ENCODE results near the gene SALL1.

The SALL1 gene

GRCh38 chr16:51165043-51165442, 14.0 kb upstream of the SALL1 start:
- H3K27me3 ChIP-seq (ENCODE audit: low read depth), result no peaks in the 10 kb centered on the region
- H3K9me3 ChIP-seq, result no peaks in the 10 kb centered on the region
- H3K4me1 ChIP-seq, result peaks cover 1% of the 10 kb centered on the region
- H3K4me3 ChIP-seq, result no peak overlapping the region
- H3K36me3 ChIP-seq (replicated peaks), result no peaks in the 10 kb centered on the region
- no peak for DNase-seq (ENCODE audit: low spot score in 2 of 2)
- in situ Hi-C loops (cut with MboI; ENCODE audit: low sequenced_read_pairs), result loop anchor here (25.0 kb wide), 1 partner anchor 597 kb away; no protein-coding TSS in a partner anchor

- no peaks in the 10 kb centered on the region for H3K36me3 ChIP-seq (replicated peaks)
- no peak overlapping the region for H3K4me3 ChIP-seq
- no peaks in the 10 kb centered on the region for H3K9me3 ChIP-seq
- H3K27me3 ChIP-seq (ENCODE audit: low read depth), result no peaks in the 10 kb centered on the region
- H3K4me1 ChIP-seq, result peaks cover 6% of the 10 kb centered on the region
- no peak for DNase-seq (ENCODE audit: low spot score in 2 of 2)
- in situ Hi-C loops (cut with MboI; ENCODE audit: low sequenced_read_pairs), result loop anchor here (25.0 kb wide), 1 partner anchor 598 kb away; no protein-coding TSS in a partner anchor
These were observed 13.5 kb upstream of the SALL1 start for GRCh38 chr16:51164574-51164973.

DNA sequence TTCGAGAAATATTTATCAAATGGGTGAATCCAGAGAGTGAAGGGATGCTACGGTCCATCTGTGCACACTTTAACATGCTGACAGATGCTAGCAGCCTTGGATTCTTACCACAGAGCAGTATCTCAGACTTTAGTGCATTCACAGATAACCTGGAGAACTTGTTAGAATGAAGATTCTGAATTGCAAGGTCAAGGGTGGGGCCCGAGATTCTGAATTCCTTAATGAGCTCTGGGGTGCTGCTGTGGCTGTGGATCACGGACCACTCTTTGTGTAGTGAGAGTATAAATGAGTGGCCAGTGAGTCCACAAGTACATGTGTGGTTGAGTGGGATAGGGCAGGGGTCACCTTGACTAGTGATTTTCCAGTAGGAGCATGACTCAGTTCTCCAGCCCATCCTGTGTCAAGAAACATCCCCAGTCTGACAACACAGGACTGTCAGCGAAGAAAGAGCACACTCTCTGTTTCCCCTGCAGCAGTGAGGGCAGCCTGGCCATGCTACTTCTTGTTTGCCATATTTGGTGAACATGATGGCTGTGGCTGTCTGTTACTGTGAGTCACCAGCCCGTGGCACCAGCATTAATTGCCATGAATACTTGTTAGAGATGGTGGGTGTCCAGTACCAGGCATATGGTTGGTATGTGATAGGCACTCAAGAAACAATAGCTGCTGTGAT, 13.0 kb upstream of the SALL1 start:
- peaks cover 7% of the 10 kb centered on the region for H3K4me1 ChIP-seq
- H3K9me3 ChIP-seq, result no peaks in the 10 kb centered on the region
- no peaks in the 10 kb centered on the region for H3K27me3 ChIP-seq (ENCODE audit: low read depth)
- no peak overlapping the region for H3K4me3 ChIP-seq
- H3K36me3 ChIP-seq (replicated peaks), result no peaks in the 10 kb centered on the region
- DNase-seq (ENCODE audit: low spot score in 2 of 2), result no peak
- in situ Hi-C loops (cut with MboI; ENCODE audit: low sequenced_read_pairs), result loop anchor here (25.0 kb wide), 1 partner anchor 598 kb away; no protein-coding TSS in a partner anchor

GRCh38 chr16:51163366-51163765, 12.3 kb upstream of the SALL1 start:
- H3K4me3 ChIP-seq, result no peak overlapping the region
- DNase-seq (ENCODE audit: low spot score in 2 of 2), result no peak
- H3K4me1 ChIP-seq, result peaks cover 7% of the 10 kb centered on the region
- no peaks in the 10 kb centered on the region for H3K9me3 ChIP-seq
- H3K27me3 ChIP-seq (ENCODE audit: low read depth), result no peaks in the 10 kb centered on the region
- in situ Hi-C loops (cut with MboI; ENCODE audit: low sequenced_read_pairs), result loop anchor here (25.0 kb wide), 1 partner anchor 599 kb away; no protein-coding TSS in a partner anchor
- H3K36me3 ChIP-seq (replicated peaks), result no peaks in the 10 kb centered on the region

DNA sequence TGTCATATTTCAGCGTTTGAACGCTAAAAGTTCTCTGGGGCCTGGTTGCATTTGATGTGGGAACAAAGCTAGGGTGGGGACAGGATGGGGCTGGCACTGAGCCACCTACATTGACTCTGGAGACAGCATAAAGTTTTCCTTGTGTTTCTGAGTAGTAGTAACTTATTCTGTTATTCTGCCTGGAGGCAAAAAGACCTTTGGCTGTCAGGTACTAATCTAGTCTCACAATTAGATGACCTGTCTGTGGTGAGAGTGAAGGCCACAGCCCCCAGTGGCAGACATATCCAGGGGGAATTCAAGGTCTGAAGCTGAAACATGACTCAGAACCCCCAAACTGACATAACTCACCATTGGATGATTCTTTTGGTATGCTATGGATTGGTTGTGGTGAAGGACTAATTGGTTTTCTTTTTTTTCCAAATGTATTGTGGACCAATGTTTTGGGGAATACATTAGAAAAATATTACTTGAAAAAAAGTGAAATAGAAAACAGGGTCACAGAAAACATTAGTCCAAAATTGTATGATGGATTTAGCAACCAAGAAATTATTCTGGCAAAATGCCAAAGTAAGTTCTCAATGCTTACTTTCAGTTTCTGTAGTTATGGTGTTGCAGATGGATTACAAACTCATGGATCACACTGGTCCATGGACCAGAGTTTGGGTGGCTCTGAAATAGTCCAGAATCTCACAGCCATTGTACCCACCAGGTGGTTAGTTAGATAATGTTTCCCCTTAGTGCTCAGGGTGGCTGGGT, 10.5 kb upstream of the SALL1 start:
- H3K4me3 ChIP-seq, result no peak overlapping the region
- no peak for DNase-seq (ENCODE audit: low spot score in 2 of 2)
- in situ Hi-C loops (cut with MboI; ENCODE audit: low sequenced_read_pairs), result loop anchor here (25.0 kb wide), 1 partner anchor 601 kb away; no protein-coding TSS in a partner anchor
- H3K36me3 ChIP-seq (replicated peaks), result no peaks in the 10 kb centered on the region
- no peaks in the 10 kb centered on the region for H3K27me3 ChIP-seq (ENCODE audit: low read depth)
- H3K4me1 ChIP-seq, result peaks cover 16% of the 10 kb centered on the region
- H3K9me3 ChIP-seq, result no peaks in the 10 kb centered on the region

- peak in 1 of 2 experiments; percentile 43 for DNase-seq (ENCODE audit: low spot score in 2 of 2)
- Histone ChIP-seq H3K4me3 (no peak overlapping the region), H3K36me3 (replicated peaks) (no peaks in the 10 kb centered on the region), H3K27me3 (ENCODE audit: low read depth) (no peaks in the 10 kb centered on the region), H3K4me1 (peaks cover 20% of the 10 kb centered on the region), H3K9me3 (no peaks in the 10 kb centered on the region)
- in situ Hi-C loops (cut with MboI; ENCODE audit: low sequenced_read_pairs), result loop anchor here (25.0 kb wide), 1 partner anchor 602 kb away; no protein-coding TSS in a partner anchor
These were observed 8.8 kb upstream of the SALL1 start for GRCh38 chr16:51159865-51160264.

GRCh38 chr16:51159296-51159695, 8.2 kb upstream of the SALL1 start:
- no peak for DNase-seq (ENCODE audit: low spot score in 2 of 2)
- no peaks in the 10 kb centered on the region for H3K9me3 ChIP-seq
- H3K36me3 ChIP-seq (replicated peaks), result no peaks in the 10 kb centered on the region
- no peaks in the 10 kb centered on the region for H3K27me3 ChIP-seq (ENCODE audit: low read depth)
- peaks cover 20% of the 10 kb centered on the region for H3K4me1 ChIP-seq
- no peak overlapping the region for H3K4me3 ChIP-seq
- in situ Hi-C loops (cut with MboI; ENCODE audit: low sequenced_read_pairs), result loop anchor here (25.0 kb wide), 1 partner anchor 603 kb away; no protein-coding TSS in a partner anchor

- peaks cover 26% of the 10 kb centered on the region for H3K4me1 ChIP-seq
- in situ Hi-C loops (cut with MboI; ENCODE audit: low sequenced_read_pairs), result loop anchor here (25.0 kb wide), 1 partner anchor 605 kb away; no protein-coding TSS in a partner anchor
- no peaks in the 10 kb centered on the region for H3K36me3 ChIP-seq (replicated peaks)
- no peaks in the 10 kb centered on the region for H3K9me3 ChIP-seq
- no peak for DNase-seq (ENCODE audit: low spot score in 2 of 2)
- H3K4me3 ChIP-seq, result no peak overlapping the region
- no peaks in the 10 kb centered on the region for H3K27me3 ChIP-seq (ENCODE audit: low read depth)
These were observed 6.6 kb upstream of the SALL1 start for GRCh38 chr16:51157698-51158097.

DNA sequence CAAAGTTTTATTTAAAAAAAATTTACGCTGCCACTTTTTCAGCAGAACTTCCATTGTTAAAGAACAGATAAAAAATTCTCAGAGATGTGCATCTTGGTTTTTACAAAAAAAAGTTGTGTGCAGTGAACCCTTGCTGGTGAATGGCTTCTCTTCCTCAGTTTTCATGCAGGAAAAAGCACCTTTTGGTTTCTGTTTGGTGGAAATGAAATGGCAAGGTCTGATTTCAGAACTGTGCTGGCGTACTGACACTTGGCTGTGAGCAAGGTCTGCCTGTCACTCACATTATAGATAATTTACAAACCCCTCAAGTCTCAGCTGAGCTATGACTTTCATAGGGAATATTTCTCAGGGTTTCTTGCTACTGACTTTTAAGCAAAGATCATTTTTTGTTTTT, 5.7 kb upstream of the SALL1 start:
- H3K36me3 ChIP-seq (replicated peaks), result no peaks in the 10 kb centered on the region
- peaks cover 26% of the 10 kb centered on the region for H3K4me1 ChIP-seq
- no peak for DNase-seq (ENCODE audit: low spot score in 2 of 2)
- H3K9me3 ChIP-seq, result no peaks in the 10 kb centered on the region
- no peaks in the 10 kb centered on the region for H3K27me3 ChIP-seq (ENCODE audit: low read depth)
- H3K4me3 ChIP-seq, result no peak overlapping the region
- in situ Hi-C loops (cut with MboI; ENCODE audit: low sequenced_read_pairs), result loop anchor here (25.0 kb wide), 1 partner anchor 605 kb away; no protein-coding TSS in a partner anchor

DNA sequence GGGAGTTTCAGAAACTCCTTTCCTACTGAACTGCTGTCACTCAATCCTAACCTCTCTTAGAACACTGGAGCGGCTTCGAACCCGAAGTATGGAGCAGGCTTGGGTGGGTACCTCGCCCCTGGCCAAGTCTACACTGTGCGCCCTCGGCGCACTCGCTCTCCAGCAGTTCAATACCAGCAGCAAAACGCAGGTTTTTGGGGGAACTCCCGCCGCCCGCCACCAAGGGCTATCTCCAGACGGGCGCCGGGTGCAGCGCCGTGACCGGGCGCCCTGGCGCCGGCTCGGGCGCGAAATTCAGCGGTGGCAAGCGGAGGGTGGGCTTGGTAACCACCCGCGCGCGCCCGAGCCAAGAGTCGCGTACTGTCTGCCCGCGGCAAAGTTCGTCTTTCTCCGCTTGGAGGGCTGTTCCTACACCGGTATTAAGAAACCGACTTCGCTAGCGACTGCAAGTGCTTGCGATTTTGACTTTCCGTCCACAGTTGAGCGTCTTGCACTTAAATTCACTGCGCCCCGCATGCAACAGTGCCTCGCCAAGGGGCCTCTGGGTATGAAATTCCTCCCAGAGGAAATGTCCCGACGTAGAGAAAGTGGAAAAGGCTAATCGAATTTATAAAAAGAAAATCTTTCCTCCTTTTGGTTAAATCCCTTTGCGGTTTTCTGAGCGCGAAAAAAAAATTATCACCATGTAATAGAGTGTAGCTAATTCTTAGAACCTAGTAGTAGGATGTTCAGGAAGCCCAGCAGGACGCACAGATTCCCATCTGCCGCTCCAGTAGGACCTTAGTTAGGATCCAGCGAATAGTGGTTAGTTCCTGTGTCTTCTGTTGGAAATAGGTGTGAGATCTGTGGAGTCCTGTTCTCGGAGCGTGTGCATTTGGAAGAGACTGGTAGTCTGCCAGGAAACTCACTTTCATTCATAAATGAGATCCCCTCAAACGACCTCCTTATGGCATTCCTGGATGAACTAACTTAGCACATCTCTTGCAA, 5.0 kb upstream of the SALL1 start:
- Histone ChIP-seq H3K36me3 (replicated peaks) (no peaks in the 10 kb centered on the region), H3K4me3 (peak overlapping the region; percentile 27), H3K27me3 (ENCODE audit: low read depth) (no peaks in the 10 kb centered on the region), H3K9me3 (no peaks in the 10 kb centered on the region), H3K4me1 (peaks cover 26% of the 10 kb centered on the region)
- in situ Hi-C loops (cut with MboI; ENCODE audit: low sequenced_read_pairs), result loop anchor here (25.0 kb wide), 1 partner anchor 606 kb away; no protein-coding TSS in a partner anchor
- DNase-seq (ENCODE audit: low spot score in 2 of 2), result peak in 1 of 2 experiments; percentile 44

DNA sequence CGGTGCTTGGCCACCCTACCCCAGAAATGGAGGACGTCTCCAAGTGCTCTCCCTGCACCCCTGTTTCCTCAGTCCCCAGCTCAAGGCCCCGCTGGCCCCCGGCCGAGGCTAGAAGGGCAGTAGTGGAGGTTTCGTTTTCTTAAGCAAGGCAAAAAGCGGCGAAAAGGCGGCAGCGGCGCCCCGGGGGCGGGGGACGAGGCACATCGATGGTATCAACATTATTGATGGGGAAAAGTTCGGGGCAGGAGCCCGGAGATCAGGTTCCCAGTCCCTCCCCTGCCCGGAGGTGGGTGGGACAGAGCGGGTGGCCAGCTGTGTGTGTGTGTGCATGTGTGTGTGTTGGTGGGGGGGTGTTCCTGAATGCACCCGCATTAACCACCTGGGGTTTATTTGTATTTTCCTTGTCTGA, 4.1 kb upstream of the SALL1 start:
- H3K4me1 ChIP-seq, result peaks cover 26% of the 10 kb centered on the region
- peak overlapping the region; percentile 27; the same call in 1 of the 2 replicates for H3K4me3 ChIP-seq
- peak in 1 of 2 experiments; percentile 16 for DNase-seq (ENCODE audit: low spot score in 2 of 2)
- no peaks in the 10 kb centered on the region for H3K9me3 ChIP-seq
- H3K36me3 ChIP-seq (replicated peaks), result 0 out of 2 replicates have a peak, but pooled peaks cover 5% of the 10 kb centered on the region
- in situ Hi-C loops (cut with MboI; ENCODE audit: low sequenced_read_pairs), result loop anchor here (25.0 kb wide), 1 partner anchor 607 kb away; no protein-coding TSS in a partner anchor
- no peaks in the 10 kb centered on the region for H3K27me3 ChIP-seq (ENCODE audit: low read depth)

GRCh38 chr16:51154271-51155171, 3.5 kb upstream of the SALL1 start:
- no peaks in the 10 kb centered on the region for H3K27me3 ChIP-seq (ENCODE audit: low read depth)

More at GRCh38 chr16:51154271-51155171, 3.5 kb upstream of the SALL1 start:
- H3K9me3 ChIP-seq, result no peaks in the 10 kb centered on the region
- 0 out of 2 replicates have a peak, but pooled peaks cover 5% of the 10 kb centered on the region for H3K36me3 ChIP-seq (replicated peaks)
- peaks cover 19% of the 10 kb centered on the region for H3K4me1 ChIP-seq
- DNase-seq (ENCODE audit: low spot score in 2 of 2), result no peak
- H3K4me3 ChIP-seq, result no peak overlapping the region
- in situ Hi-C loops (cut with MboI; ENCODE audit: low sequenced_read_pairs), result loop anchor here (25.0 kb wide), 1 partner anchor 608 kb away; no protein-coding TSS in a partner anchor

Measured in HAP-1 (cell line).